NCI-H2227 (cell line): ENCODE data around the gene JAML.
A peak's percentile ranks its signal among the peaks of the same experiment; 100 is the strongest.

Experiments used
- DNase-seq: peaks from one replicate; lab custom pipeline; 2025; ENCODE audit not compliant: unreplicated experiment; lab: John Stamatoyannopoulos, UW

The JAML gene

DNA sequence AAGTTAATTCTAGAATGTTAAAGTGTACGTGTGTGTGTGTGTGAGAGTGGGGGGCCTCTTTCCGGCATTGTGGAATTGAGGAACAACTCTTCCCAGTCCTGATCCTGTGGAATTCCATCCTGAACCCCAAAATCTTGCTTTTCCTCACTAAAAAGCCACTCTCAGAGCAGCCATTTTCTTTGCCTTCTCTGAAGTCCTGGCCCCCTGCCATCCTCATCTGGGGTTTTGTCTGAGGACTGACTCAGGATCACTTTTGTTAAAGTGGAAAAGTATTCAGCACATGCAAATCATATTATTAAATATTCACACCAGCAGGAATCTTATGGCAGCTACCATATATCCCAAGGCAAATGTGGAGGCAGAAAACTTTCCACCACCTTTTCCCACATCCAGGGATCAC, 76.0 kb downstream of the JAML start:
- no peak for DNase-seq

GRCh38 chr11:118148240-118148639, 76.6 kb downstream of the JAML start:
- DNase-seq = no peak

- DNase-seq = no peak
Measured at GRCh38 chr11:118147502-118147901, 77.3 kb downstream of the JAML start.

GRCh38 chr11:118146554-118146953, 78.3 kb downstream of the JAML start:
- DNase-seq = no peak

GRCh38 chr11:118145285-118146227, 79.3 kb downstream of the JAML start:
- peak; percentile 88 for DNase-seq

DNA sequence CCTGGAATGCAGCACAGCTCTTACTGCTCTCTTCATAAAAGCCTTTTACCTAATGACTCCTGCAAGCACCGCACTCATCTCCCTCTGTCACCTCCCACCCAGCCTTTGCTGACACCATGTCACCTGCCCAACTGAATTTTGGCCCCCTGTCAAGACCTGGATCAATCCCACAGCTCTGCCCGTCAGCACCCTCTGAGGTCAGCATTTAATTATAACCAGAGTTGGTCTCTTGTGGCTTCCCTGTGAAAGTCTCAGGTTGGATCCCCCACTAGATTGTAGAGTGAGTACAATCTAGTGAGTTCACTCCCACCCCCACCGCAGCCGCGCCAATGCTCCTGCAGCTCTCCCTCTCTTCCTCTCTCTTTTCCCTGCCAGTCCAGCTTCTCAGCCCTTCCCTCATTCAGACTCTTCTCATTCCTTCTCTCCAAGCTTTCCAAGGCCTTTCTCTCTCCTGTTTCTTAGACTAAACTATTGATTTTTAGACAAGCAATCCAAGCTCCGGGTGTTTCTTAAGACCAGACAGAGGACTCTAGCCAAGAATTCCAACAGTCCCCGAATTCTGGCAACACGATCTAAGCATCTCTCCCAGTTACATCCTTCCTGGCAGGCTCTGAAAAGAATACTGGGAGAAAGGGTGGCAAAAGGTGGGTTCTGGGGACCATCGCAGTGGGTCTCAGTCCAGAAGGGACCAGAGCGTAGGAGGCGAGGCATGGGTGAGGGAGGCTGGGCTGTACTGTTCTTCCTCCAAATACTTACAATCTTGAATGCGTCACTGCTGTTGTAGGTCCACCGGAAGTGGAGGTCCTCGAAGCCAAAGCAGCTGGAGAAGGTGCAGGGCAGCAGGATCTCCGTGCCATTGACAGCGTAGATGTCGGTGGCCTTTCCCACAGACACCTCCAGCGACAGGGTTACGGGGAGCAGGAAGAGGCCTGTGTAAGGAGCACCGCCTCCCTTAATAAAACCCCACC, 80.2 kb downstream of the JAML start:
- peak; percentile 41 for DNase-seq
